Measurements from ENCODE around the gene KIF4B. TPM values are rescaled to one million over a fixed set of nuclear protein-coding genes. Genes with fewer than 3 reads are reported as not detected.

Gene KIF4B
- total RNA-seq, 1 experiment from 2014 or later, result 0.07 TPM

GRCh38 chr5:154970759-154971158 lies 42.8 kb upstream of the KIF4B start:
- no peaks in the 10 kb centered on the region for H4K20me1 ChIP-seq (ENCODE audit: control insufficient read depth, insufficient read depth, insufficient read length)
- DNase-seq, result no peak
- no peak overlapping the region for H4K91ac ChIP-seq (ENCODE audit: insufficient read length, low read depth, low read length)
- no peak overlapping the region for H3K4ac ChIP-seq (ENCODE audit: low read depth, low read length)
- H3K18ac ChIP-seq (ENCODE audit: insufficient read length, low read depth, low read length), result no peak overlapping the region
- Mint-ChIP-seq H3K27me3 (ENCODE audit: low read depth) (no peaks in the 10 kb centered on the region), H3K36me3 (ENCODE audit: insufficient read depth in 1 of 3, low read depth in 3 of 3) (peaks cover 2 to 10% (median 9%) of the 10 kb centered on the region in 3 experiments; a peak in 6 of 7 replicates), H3K4me1 (no peaks in the 10 kb centered on the region), H3K9me3 (no peaks in the 10 kb centered on the region), H3K27ac (no peak overlapping the region), H3K4me3 (no peak overlapping the region)
- no peaks in the 10 kb centered on the region for H3K27me3 ChIP-seq (ENCODE audit: insufficient read depth, low read length)
- H2AFZ ChIP-seq (ENCODE audit: low read length), result no peak overlapping the region
- H3K9me3 ChIP-seq (ENCODE audit: control insufficient read depth, low read depth, low read length), result no peaks in the 10 kb centered on the region
- H3K9ac ChIP-seq (ENCODE audit: extremely low read depth, insufficient read length, low read length), result no peak overlapping the region
- no peak overlapping the region for H2AK5ac ChIP-seq (ENCODE audit: insufficient read length, low read length)
- H3K56ac ChIP-seq (ENCODE audit: insufficient read length, low read depth, low read length), result no peak overlapping the region
- H3K4me2 ChIP-seq (ENCODE audit: insufficient read depth, insufficient read length, low read length), result no peak overlapping the region
- H4K8ac ChIP-seq (replicated peaks; ENCODE audit: insufficient read length, low read depth, low read length), result no peak overlapping the region
- H2BK15ac ChIP-seq (ENCODE audit: low read depth, low read length), result no peak overlapping the region
- H2BK20ac ChIP-seq (ENCODE audit: low read depth, low read length, poor library complexity, severe bottlenecking), result no peak overlapping the region
- no peaks in the 10 kb centered on the region for H3K79me2 ChIP-seq (ENCODE audit: insufficient read depth, low read length)
- H3K4me1 ChIP-seq (ENCODE audit: insufficient read depth, low read length), result no peaks in the 10 kb centered on the region
- TF ChIP-seq, protein P1, sequence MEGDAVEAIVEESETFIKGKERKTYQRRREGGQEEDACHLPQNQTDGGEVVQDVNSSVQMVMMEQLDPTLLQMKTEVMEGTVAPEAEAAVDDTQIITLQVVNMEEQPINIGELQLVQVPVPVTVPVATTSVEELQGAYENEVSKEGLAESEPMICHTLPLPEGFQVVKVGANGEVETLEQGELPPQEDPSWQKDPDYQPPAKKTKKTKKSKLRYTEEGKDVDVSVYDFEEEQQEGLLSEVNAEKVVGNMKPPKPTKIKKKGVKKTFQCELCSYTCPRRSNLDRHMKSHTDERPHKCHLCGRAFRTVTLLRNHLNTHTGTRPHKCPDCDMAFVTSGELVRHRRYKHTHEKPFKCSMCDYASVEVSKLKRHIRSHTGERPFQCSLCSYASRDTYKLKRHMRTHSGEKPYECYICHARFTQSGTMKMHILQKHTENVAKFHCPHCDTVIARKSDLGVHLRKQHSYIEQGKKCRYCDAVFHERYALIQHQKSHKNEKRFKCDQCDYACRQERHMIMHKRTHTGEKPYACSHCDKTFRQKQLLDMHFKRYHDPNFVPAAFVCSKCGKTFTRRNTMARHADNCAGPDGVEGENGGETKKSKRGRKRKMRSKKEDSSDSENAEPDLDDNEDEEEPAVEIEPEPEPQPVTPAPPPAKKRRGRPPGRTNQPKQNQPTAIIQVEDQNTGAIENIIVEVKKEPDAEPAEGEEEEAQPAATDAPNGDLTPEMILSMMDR (conservative IDR thresholded peaks at IDR 0.05), result no peak
- no peak overlapping the region for H3T11ph ChIP-seq (ENCODE audit: low read length)
- H4K5ac ChIP-seq (ENCODE audit: insufficient read length, low read depth, low read length), result no peak overlapping the region
- no peaks in the 10 kb centered on the region for H3K23me2 ChIP-seq (ENCODE audit: insufficient read length, low read depth, low read length, poor library complexity, severe bottlenecking)
- H2BK5ac ChIP-seq (ENCODE audit: insufficient read length, low read length), result no peak overlapping the region
- H3K14ac ChIP-seq (ENCODE audit: insufficient read depth, low read length), result no peak overlapping the region
- H3K79me1 ChIP-seq (ENCODE audit: insufficient read depth, low read depth, low read length, poor library complexity, severe bottlenecking), result no peaks in the 10 kb centered on the region
- H3K23ac ChIP-seq (ENCODE audit: insufficient read length, low read depth, low read length), result no peak overlapping the region
- no peak overlapping the region for H2BK120ac ChIP-seq (ENCODE audit: low read depth, low read length, poor library complexity, severe bottlenecking)
- no peak overlapping the region for H3K27ac ChIP-seq (ENCODE audit: insufficient read length, low read depth, low read length)
- H2BK12ac ChIP-seq (ENCODE audit: insufficient read length, low read depth, low read length), result no peak overlapping the region

Measured in H9 (cell line).